AG10803 (cell line): Measurements from ENCODE around the gene KLB.
A peak's percentile ranks its signal among the peaks of the same experiment; 100 is the strongest.
"Not testable (repeated sequence)": the region's sequence is repeated elsewhere in the genome, so short reads cannot be mapped to it uniquely, and the experiment has no call there.

Experiments
- DNase-seq: peaks from one replicate; pipeline ENCODE4 v3.0.0; 2010; ENCODE audit warnings: low read depth
- H3K4me3 ChIP-seq: 2 replicates; pipeline ENCODE4 v1.5.1; 2011; ENCODE audit warnings: mild to moderate bottlenecking, low read length, control low read depth
- CTCF ChIP-seq: conservative IDR thresholded peaks from 2 replicates; pipeline ENCODE4 v1.5.1; 2011; ENCODE audit warnings: mild to moderate bottlenecking, low read length, control low read depth, inconsistent platforms

KLB gene

DNA sequence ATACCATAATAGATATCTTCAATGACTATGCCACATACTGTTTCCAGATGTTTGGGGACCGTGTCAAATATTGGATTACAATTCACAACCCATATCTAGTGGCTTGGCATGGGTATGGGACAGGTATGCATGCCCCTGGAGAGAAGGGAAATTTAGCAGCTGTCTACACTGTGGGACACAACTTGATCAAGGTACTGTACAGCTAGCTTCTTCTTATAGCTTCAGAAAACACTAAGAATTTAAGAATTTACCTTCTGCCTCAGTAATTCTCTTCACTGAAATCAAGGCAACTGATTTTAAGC lies 805 bp downstream of the KLB start:
- DNase-seq, result no peak
- no peak overlapping the region for H3K4me3 ChIP-seq
- TF ChIP-seq CTCF, result no peak

- TF ChIP-seq CTCF, result peak; percentile 38
- DNase-seq, result peak; percentile 2
- no peak overlapping the region for H3K4me3 ChIP-seq
Observed at GRCh38 chr4:39410415-39410814, 3.7 kb downstream of the KLB start.

DNA sequence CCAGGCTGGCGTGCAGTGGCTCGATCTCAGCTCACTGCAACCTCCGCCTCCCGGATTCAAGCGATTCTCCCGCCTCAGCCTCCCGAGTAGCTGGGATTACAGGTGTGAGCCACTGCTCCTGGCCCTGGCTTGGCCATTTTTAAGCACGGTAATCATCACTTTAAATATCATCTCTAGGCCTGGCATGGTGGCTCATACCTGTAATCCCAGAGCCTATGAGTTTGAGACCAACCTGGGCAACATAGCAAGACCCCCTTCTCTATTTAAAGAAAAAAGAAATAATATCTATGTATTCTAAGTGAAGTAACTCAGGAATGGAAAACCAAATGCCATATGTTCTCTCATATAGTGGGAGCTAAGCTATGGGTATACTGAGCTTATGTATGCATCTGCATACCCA lies 4.8 kb downstream of the KLB start:
- not testable (repeated sequence) for DNase-seq, H3K4me3 ChIP-seq

DNA sequence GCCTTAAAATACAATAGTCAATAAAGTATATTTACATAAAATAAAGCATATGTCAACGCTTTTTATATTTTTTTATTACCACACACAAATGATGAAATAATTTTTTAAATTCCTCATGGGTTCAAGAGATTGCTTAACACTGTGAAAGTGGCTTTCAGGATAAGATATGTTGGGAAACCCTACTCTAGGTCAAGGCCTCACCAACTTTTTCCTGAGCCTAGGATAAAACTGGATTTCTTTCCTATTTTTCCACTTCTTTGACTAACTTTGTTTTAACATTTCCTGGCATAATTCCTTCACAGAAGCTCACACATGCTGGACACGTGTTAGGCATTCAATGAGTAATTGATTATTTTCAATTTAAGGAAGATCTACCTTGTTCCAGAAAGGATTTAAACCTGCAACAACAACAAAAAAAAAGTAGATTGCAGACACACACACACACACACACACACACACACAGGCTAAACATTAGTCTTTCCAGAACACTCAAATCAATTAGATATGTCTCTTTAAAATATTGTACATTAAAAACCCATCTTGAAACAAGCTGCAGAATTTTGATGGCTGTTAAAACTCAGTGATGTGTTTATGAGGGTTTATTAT lies 9.1 kb downstream of the KLB start:
- TF ChIP-seq CTCF, result no peak
- H3K4me3 ChIP-seq, result no peak overlapping the region
- DNase-seq, result peak; percentile 38

DNA sequence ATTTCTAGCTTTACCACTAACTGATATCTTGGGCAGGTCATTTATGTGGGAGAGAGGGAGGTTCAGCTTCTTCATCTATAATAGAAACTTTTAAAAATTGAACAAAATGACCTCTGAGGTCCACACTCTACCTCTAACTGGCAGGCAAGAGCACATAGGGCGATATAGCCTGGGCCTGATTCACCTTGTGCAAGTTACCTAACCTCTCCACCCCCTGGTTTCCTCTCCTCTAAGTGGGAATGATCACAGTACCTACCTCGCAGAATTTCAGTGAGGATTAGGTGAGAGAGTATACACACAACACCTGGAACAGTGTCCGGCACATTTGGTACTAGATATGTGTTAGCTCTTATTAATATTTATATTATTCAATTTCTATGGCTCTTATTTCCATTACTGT lies 15.5 kb downstream of the KLB start:
- DNase-seq, result no peak
- TF ChIP-seq CTCF, result no peak
- no peak overlapping the region for H3K4me3 ChIP-seq

DNA sequence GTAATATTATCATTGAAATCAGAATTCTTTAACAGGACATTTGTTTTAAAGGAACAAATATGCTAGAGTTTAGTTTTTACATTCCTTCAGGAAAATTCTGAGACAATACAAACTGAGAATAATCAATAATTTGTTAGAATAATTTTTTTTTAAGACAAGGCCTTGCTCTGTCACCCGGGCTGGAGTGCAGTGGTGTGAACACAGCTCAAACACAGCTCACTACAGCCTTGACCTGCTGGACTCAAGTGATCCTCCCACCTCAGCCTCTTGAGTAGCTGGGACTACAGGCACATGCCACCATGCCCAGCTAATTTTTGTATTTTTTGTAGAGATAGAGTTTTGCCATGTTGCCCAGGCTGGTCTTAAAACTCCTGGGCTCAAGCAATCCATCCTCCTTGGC lies 18.6 kb downstream of the KLB start:
- DNase-seq, result not testable (repeated sequence)

DNA sequence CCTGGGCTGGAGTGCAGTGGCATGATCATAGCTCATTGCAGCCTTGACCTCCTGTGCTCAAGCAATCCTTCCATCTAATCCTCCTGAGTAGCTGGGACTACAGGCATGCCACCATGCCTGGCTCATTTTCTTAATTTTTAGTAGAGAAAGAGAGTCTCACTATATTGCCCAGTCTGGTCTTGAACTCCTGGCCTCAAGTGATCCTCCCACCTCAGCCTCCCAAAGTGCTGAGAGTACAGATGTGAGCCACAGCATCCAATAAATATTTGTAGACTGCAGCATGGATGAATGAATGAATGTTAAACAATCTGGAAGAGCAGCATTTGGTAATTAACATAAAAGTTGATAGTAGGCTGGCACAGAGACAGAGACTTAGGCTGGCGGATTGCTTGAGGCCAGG lies 20.0 kb downstream of the KLB start:
- no peak for TF ChIP-seq CTCF
- no peak overlapping the region for H3K4me3 ChIP-seq
- DNase-seq, result no peak

More for the DNA sequence above, 18.6 kb downstream of the KLB start:
- H3K4me3 ChIP-seq, result not testable (repeated sequence)

DNA sequence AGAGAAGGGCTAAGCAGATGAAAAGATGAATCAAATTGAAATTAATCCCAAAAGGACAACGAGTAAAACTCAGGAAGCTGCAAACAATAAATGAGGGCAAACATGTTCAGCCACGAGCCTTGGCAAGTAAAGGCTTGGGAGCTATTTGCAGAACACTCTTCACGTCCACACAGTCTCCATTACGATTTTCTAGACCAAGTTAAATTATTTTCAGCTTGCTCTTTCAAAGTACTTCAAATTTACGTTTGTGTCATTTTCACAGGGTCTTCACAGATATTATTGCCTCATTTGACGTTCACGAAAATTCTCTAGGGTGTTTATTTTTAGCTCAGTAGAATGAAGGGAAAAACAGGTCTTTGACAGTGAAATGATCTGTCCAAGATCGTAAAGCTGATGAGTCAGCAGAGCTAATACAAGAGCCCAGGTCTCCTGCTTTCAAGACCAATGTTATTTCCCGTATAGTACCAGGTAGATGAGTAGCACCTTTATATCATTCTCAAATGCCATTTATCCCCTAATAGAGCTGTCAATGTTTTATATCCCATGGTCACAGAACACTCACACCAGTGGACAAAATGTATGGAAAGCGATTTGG lies 20.9 kb downstream of the KLB start:
- DNase-seq, result no peak
- no peak for TF ChIP-seq CTCF
- no peak overlapping the region for H3K4me3 ChIP-seq
